A673 (cell line): ENCODE data around the gene GDA. TPM values are rescaled to one million over a fixed set of nuclear protein-coding genes. Genes with fewer than 3 reads are reported as not detected.

ENCODE experiments used
- BruUV-seq: library from RNA; stranded (reverse); fragments of 400-500 nt; replicated peaks from 2 replicates; lab custom pipeline; 2021; lab: Mats Ljungman, UMichigan
- CTCF ChIA-PET: fragments of 300-600 bp; sonication (Branson Sonifier 250); formaldehyde crosslinking; loops from one replicate; lab custom pipeline; 2022; ENCODE audit warnings: antibody characterized with exemption; lab: Charles Lee
- POLR2A ChIA-PET: fragments of 300-600 bp; sonication (Branson Sonifier 250); formaldehyde crosslinking; loops from one replicate; lab custom pipeline; 2022; ENCODE audit warnings: antibody characterized with exemption; ENCODE audit not compliant: low non-redundant PET; lab: Charles Lee
- DNase-seq: peaks from one replicate; pipeline ENCODE4 v3.0.0-alpha.2; 2015; ENCODE audit warnings: low spot score
- H3K27ac ChIP-seq: fragments of 200-600 bp; sonication (generic); 2 replicates; pipeline ENCODE4 v1.5.1; 2016; ENCODE audit warnings: mixed run types, low read depth, mild to moderate bottlenecking, mixed read lengths, antibody characterized with exemption, low read length; ENCODE audit not compliant: poor library complexity, severe bottlenecking
- H3K27me3 ChIP-seq: fragments of 200-600 bp; sonication (generic); replicated peaks from 2 replicates; pipeline ENCODE4 v1.6.1; 2017; ENCODE audit warnings: mixed run types, low read depth, mild to moderate bottlenecking, mixed read lengths, antibody characterized with exemption, low read length; ENCODE audit not compliant: insufficient read depth, poor library complexity
- H3K36me3 ChIP-seq: fragments of 200-600 bp; sonication (generic); 2 replicates; pipeline ENCODE4 v1.6.1; 2016; ENCODE audit warnings: mixed run types, mild to moderate bottlenecking, mixed read lengths, antibody characterized with exemption, low read length; ENCODE audit not compliant: insufficient read depth, poor library complexity, severe bottlenecking
- H3K4me1 ChIP-seq: fragments of 200-600 bp; sonication (generic); 2 replicates; pipeline ENCODE4 v1.6.1; 2017; ENCODE audit warnings: mixed run types, mild to moderate bottlenecking, mixed read lengths, antibody characterized with exemption, low read length; ENCODE audit not compliant: insufficient read depth, poor library complexity, severe bottlenecking
- H3K4me3 ChIP-seq: fragments of 200-600 bp; sonication (generic); 2 replicates; pipeline ENCODE4 v1.5.1; 2016; ENCODE audit warnings: low read depth, mixed run types, mild to moderate bottlenecking, mixed read lengths, low read length; ENCODE audit not compliant: poor library complexity, severe bottlenecking
- H3K9me3 ChIP-seq: fragments of 200-600 bp; sonication (generic); 2 replicates; pipeline ENCODE4 v1.6.1; 2016; ENCODE audit warnings: mixed run types, low read depth, mild to moderate bottlenecking, mixed read lengths, antibody characterized with exemption, low read length; ENCODE audit not compliant: poor library complexity, severe bottlenecking
- EZH2 ChIP-seq: fragments of 200-600 bp; sonication (generic); IDR thresholded peaks from 2 replicates; pipeline ENCODE4 v1.6.1; 2017; ENCODE audit warnings: borderline replicate concordance, low read depth, mild to moderate bottlenecking, mixed read lengths, antibody characterized with exemption, low read length; ENCODE audit not compliant: poor library complexity, severe bottlenecking
- intact Hi-C: fragments of 100-400 bp; cut with micrococcal nuclease; formaldehyde crosslinking; loops from one replicate; pipeline ENCODE4 v1.10.0; 2022; ENCODE audit not compliant: unreplicated experiment
- total RNA-seq: library from RNA; stranded (reverse); gene quantifications from 2 replicates; pipeline ENCODE4 v1.2.3, GENCODE V29; 2021
- TF ChIP-seq, protein P1 (sequence below): fragments of 300-800, 200-600 bp; sonication (generic); conservative IDR thresholded peaks from 2 replicates; pipeline ENCODE4 v1.5.1; 2017; ENCODE audit warnings: low read depth, mild to moderate bottlenecking, antibody characterized with exemption, low read length, moderate library complexity, mixed read lengths

GDA gene
- total RNA-seq, 1 experiment from 2014 or later = not detected

- BruUV-seq = no TSS peak
- H3K27me3 ChIP-seq = no peaks in the 10 kb centered on the region
- DNase-seq = no peak
- no peaks in the 10 kb centered on the region for H3K4me1 ChIP-seq
- no peak for TF ChIP-seq EZH2
- TF ChIP-seq, protein P1, sequence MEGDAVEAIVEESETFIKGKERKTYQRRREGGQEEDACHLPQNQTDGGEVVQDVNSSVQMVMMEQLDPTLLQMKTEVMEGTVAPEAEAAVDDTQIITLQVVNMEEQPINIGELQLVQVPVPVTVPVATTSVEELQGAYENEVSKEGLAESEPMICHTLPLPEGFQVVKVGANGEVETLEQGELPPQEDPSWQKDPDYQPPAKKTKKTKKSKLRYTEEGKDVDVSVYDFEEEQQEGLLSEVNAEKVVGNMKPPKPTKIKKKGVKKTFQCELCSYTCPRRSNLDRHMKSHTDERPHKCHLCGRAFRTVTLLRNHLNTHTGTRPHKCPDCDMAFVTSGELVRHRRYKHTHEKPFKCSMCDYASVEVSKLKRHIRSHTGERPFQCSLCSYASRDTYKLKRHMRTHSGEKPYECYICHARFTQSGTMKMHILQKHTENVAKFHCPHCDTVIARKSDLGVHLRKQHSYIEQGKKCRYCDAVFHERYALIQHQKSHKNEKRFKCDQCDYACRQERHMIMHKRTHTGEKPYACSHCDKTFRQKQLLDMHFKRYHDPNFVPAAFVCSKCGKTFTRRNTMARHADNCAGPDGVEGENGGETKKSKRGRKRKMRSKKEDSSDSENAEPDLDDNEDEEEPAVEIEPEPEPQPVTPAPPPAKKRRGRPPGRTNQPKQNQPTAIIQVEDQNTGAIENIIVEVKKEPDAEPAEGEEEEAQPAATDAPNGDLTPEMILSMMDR = no peak
- H3K9me3 ChIP-seq = no peaks in the 10 kb centered on the region
- no peak overlapping the region for H3K4me3 ChIP-seq
- H3K36me3 ChIP-seq = no peaks in the 10 kb centered on the region
- CTCF ChIA-PET = no interaction called here
- intact Hi-C loops = no loop called here
- POLR2A ChIA-PET = no interaction called here
- no peak overlapping the region for H3K27ac ChIP-seq
These were observed 83.5 kb downstream of the GDA start for GRCh38 chr9:72232778-72233177.

GRCh38 chr9:72247549-72247948, 98.3 kb downstream of the GDA start:
- Histone ChIP-seq H3K27me3 (no peaks in the 10 kb centered on the region), H3K9me3 (no peaks in the 10 kb centered on the region), H3K4me3 (no peak overlapping the region), H3K27ac (no peak overlapping the region), H3K4me1 (no peaks in the 10 kb centered on the region), H3K36me3 (no peaks in the 10 kb centered on the region)
- intact Hi-C loops = no loop called here
- ChIA-PET POLR2A (interaction anchor here (0.5 to 0.7 kb wide), 2 partner anchors 283 to 439 kb away, joined by 3 to 4 read pairs; no protein-coding TSS in a partner anchor), CTCF (no interaction called here)
- DNase-seq = no peak
- TF ChIP-seq, protein P1 = no peak
- TF ChIP-seq EZH2 = no peak
- BruUV-seq = no TSS peak

GRCh38 chr9:72251589-72251988, 102.3 kb downstream of the GDA start:
- no peaks in the 10 kb centered on the region for H3K36me3 ChIP-seq
- no TSS peak for BruUV-seq
- H3K4me1 ChIP-seq = no peaks in the 10 kb centered on the region
- no peaks in the 10 kb centered on the region for H3K9me3 ChIP-seq
- intact Hi-C loops = no loop called here
- no peak for TF ChIP-seq EZH2
- TF ChIP-seq, protein P1 = no peak
- no peak for DNase-seq
- POLR2A ChIA-PET = no interaction called here
- no peaks in the 10 kb centered on the region for H3K27me3 ChIP-seq
- H3K4me3 ChIP-seq = no peak overlapping the region
- H3K27ac ChIP-seq = no peak overlapping the region
- CTCF ChIA-PET = no interaction called here
